HEK293 (cell line): Measurements from ENCODE around the gene GNB5.

ENCODE experiments used
- CTCF ChIA-PET: fragments of 350-600 bp; formaldehyde crosslinking; extraction: SDS; loops from one replicate; lab custom pipeline; 2021; ENCODE audit warnings: antibody characterized with exemption; lab: Yijun Ruan, JAX
- POLR2A ChIA-PET: fragments of 300-600 bp; formaldehyde crosslinking; extraction: SDS; loops from one replicate; lab custom pipeline; 2020; ENCODE audit warnings: antibody characterized with exemption, inconsistent platforms; lab: Yijun Ruan, JAX
- H3K27ac ChIP-seq: fragments of 200-500 bp; sonication (Bioruptor generic); 2 replicates; pipeline ENCODE4 v1.5.1; 2014; ENCODE audit warnings: low read depth, low read length, control low read depth, inconsistent platforms; ENCODE audit errors: extremely low read depth
- H3K36me3 ChIP-seq, 2 experiments: fragments of 200-500 bp in 1 of 2; sonication (Bioruptor generic) in 1 of 2; 1 replicate in 1 of 2; 2 replicates in 1 of 2; pipeline ENCODE4 v1.5.1; 2014 to 2017; ENCODE audit warnings: inconsistent platforms in 2 of 2, low read length in 2 of 2; ENCODE audit not compliant: control insufficient read depth in 2 of 2, insufficient read depth in 1 of 2
- H3K4me1 ChIP-seq: fragments of 200-500 bp; sonication (Bioruptor generic); 2 replicates; pipeline ENCODE4 v1.5.1; 2014; ENCODE audit warnings: mild to moderate bottlenecking, low read length, inconsistent platforms; ENCODE audit not compliant: control insufficient read depth, insufficient read depth
- H3K4me3 ChIP-seq: 2 replicates; pipeline ENCODE4 v1.5.1; 2011; ENCODE audit warnings: low read depth, mild to moderate bottlenecking, control low read depth, low read length, moderate library complexity
- H3K9me3 ChIP-seq: fragments of 200-500 bp; sonication (Bioruptor generic); 2 replicates; pipeline ENCODE4 v1.5.1; 2014; ENCODE audit warnings: low read depth, low read length, inconsistent platforms; ENCODE audit not compliant: control insufficient read depth, insufficient read depth
- FEZF1 ChIP-seq: fragments of 450-650 bp; formaldehyde crosslinking; IDR thresholded peaks from 2 replicates; pipeline ENCODE4 v1.5.1; 2016; ENCODE audit warnings: missing biosample characterization, missing genetic modification characterization
- REST ChIP-seq: fragments of 450-650 bp; formaldehyde crosslinking; IDR thresholded peaks from 2 replicates; pipeline ENCODE4 v1.5.1; 2016; ENCODE audit warnings: missing biosample characterization, missing genetic modification characterization
- ZFHX2 ChIP-seq: fragments of 450-650 bp; formaldehyde crosslinking; conservative IDR thresholded peaks from 2 replicates; pipeline ENCODE4 v1.5.1; 2016; ENCODE audit warnings: missing biosample characterization, missing genetic modification characterization
- ZFP37 ChIP-seq: fragments of 450-650 bp; formaldehyde crosslinking; IDR thresholded peaks from 2 replicates; pipeline ENCODE4 v1.5.1; 2016; ENCODE audit warnings: missing biosample characterization, missing genetic modification characterization
- ZNF121 ChIP-seq: fragments of 450-650 bp; formaldehyde crosslinking; IDR thresholded peaks from 2 replicates; pipeline ENCODE4 v1.5.1; 2016; ENCODE audit warnings: missing biosample characterization, missing genetic modification characterization
- ZNF148 ChIP-seq: fragments of 450-650 bp; formaldehyde crosslinking; IDR thresholded peaks from 2 replicates; pipeline ENCODE4 v1.5.0; 2017; ENCODE audit warnings: missing biosample characterization, missing genetic modification characterization, borderline replicate concordance
- ZNF211 ChIP-seq: fragments of 450-650 bp; formaldehyde crosslinking; IDR thresholded peaks from 2 replicates; pipeline ENCODE4 v1.5.1; 2016; ENCODE audit warnings: low read depth, missing biosample characterization, missing genetic modification characterization
- ZNF266 ChIP-seq: fragments of 450-650 bp; formaldehyde crosslinking; IDR thresholded peaks from 2 replicates; pipeline ENCODE4 v1.5.1; 2016; ENCODE audit warnings: missing biosample characterization, missing genetic modification characterization, low read depth
- ZNF37A ChIP-seq: fragments of 450-650 bp; IDR thresholded peaks from 2 replicates; pipeline ENCODE4 v1.5.1; 2018; ENCODE audit warnings: missing biosample characterization, missing genetic modification characterization
- ZNF449 ChIP-seq: fragments of 450-650 bp; formaldehyde crosslinking; IDR thresholded peaks from 2 replicates; pipeline ENCODE4 v1.5.1; 2017; ENCODE audit warnings: missing biosample characterization, mild to moderate bottlenecking, missing genetic modification characterization, moderate library complexity
- ZNF518A ChIP-seq: fragments of 450-650 bp; formaldehyde crosslinking; conservative IDR thresholded peaks from 2 replicates; pipeline ENCODE4 v1.5.1; 2016; ENCODE audit warnings: low read depth, missing biosample characterization, missing genetic modification characterization
- ZNF596 ChIP-seq: fragments of 450-650 bp; IDR thresholded peaks from 2 replicates; pipeline ENCODE4 v1.5.0; 2018; ENCODE audit warnings: missing biosample characterization, mild to moderate bottlenecking, missing genetic modification characterization, moderate library complexity
- ZNF629 ChIP-seq: fragments of 450-650 bp; formaldehyde crosslinking; IDR thresholded peaks from 2 replicates; pipeline ENCODE4 v1.5.1; 2017; ENCODE audit warnings: missing biosample characterization, missing genetic modification characterization
- ZSCAN23 ChIP-seq: fragments of 450-650 bp; formaldehyde crosslinking; IDR thresholded peaks from 2 replicates; pipeline ENCODE4 v1.5.1; 2016; ENCODE audit warnings: missing biosample characterization, missing genetic modification characterization

The GNB5 gene

GRCh38 chr15:52101542-52102323 is 89.5 kb downstream of the GNB5 start:
- Histone ChIP-seq H3K36me3 (no peaks in the 10 kb centered on the region), H3K27ac (no peak overlapping the region), H3K4me3 (no peak overlapping the region), H3K9me3 (no peaks in the 10 kb centered on the region), H3K4me1 (peaks cover 2% of the 10 kb centered on the region; the same call in 1 of the 2 replicates)
- TF ChIP-seq ZNF211 (no peak), ZNF518A (tag by site-specific recombination) (no peak), ZNF121 (tag by site-specific recombination) (no peak), ZNF629 (tag by site-specific recombination) (no peak), ZFP37 (no peak), REST (no peak), ZNF266 (tag by site-specific recombination) (no peak), ZFHX2 (no peak), ZNF148 (tag by site-specific recombination) (no peak), ZNF37A (tag by site-specific recombination) (no peak), FEZF1 (tag by site-specific recombination) (no peak), ZNF596 (no peak), ZNF449 (tag by site-specific recombination) (no peak), ZSCAN23 (tag by site-specific recombination) (no peak)
- ChIA-PET CTCF (interaction anchor here (1.7 kb wide), 1 partner anchor 23 kb away, joined by 7 read pairs; no protein-coding TSS in a partner anchor), POLR2A (no interaction called here)
